Measurements from ENCODE around the gene FHOD3. TPM values are rescaled to one million over a fixed set of nuclear protein-coding genes. Genes with fewer than 3 reads are reported as not detected.

FHOD3 gene
- total RNA-seq, 2 experiments from 2014 or later: not detected

GRCh38 chr18:36530676-36531405, 233.3 kb downstream of the FHOD3 start:
- DNase-seq: no peak
- Mint-ChIP-seq H3K27ac (no peak overlapping the region), H3K4me1 (no peaks in the 10 kb centered on the region), H3K36me3 (no peaks in the 10 kb centered on the region), H3K9me3 (no peaks in the 10 kb centered on the region), H3K4me3 (no peak overlapping the region), H3K27me3 (peaks cover 6% of the 10 kb centered on the region)

GRCh38 chr18:36531636-36532035, 234.1 kb downstream of the FHOD3 start:
- H3K4me3 Mint-ChIP-seq: no peak overlapping the region

GRCh38 chr18:36532394-36532793, 234.9 kb downstream of the FHOD3 start:
- no peak for DNase-seq
- Mint-ChIP-seq H3K36me3 (no peaks in the 10 kb centered on the region), H3K27ac (no peak overlapping the region), H3K4me1 (no peaks in the 10 kb centered on the region), H3K27me3 (peaks cover 9% of the 10 kb centered on the region), H3K9me3 (no peaks in the 10 kb centered on the region), H3K4me3 (no peak overlapping the region)

More at GRCh38 chr18:36531636-36532035, 234.1 kb downstream of the FHOD3 start:
- H3K4me1 Mint-ChIP-seq: no peaks in the 10 kb centered on the region
- no peak for DNase-seq
- H3K27me3 Mint-ChIP-seq: peaks cover 6% of the 10 kb centered on the region
- H3K27ac Mint-ChIP-seq: peak overlapping the region; percentile 14
- H3K36me3 Mint-ChIP-seq: no peaks in the 10 kb centered on the region
- H3K9me3 Mint-ChIP-seq: no peaks in the 10 kb centered on the region

- Mint-ChIP-seq H3K4me3 (no peak overlapping the region), H3K27ac (no peak overlapping the region), H3K4me1 (no peaks in the 10 kb centered on the region), H3K36me3 (no peaks in the 10 kb centered on the region), H3K9me3 (no peaks in the 10 kb centered on the region), H3K27me3 (peaks cover 9% of the 10 kb centered on the region)
- no peak for DNase-seq
Observed at GRCh38 chr18:36532815-36533214, 235.3 kb downstream of the FHOD3 start.

- H3K4me3 Mint-ChIP-seq: no peak overlapping the region
Observed at GRCh38 chr18:36533446-36534153, 236.1 kb downstream of the FHOD3 start.

GRCh38 chr18:36534154-36534688, 236.7 kb downstream of the FHOD3 start:
- H3K4me1 Mint-ChIP-seq: no peaks in the 10 kb centered on the region
- DNase-seq: no peak

More at GRCh38 chr18:36533446-36534153, 236.1 kb downstream of the FHOD3 start:
- no peak for DNase-seq
- H3K27me3 Mint-ChIP-seq: peaks cover 9% of the 10 kb centered on the region
- H3K4me1 Mint-ChIP-seq: no peaks in the 10 kb centered on the region
- H3K9me3 Mint-ChIP-seq: no peaks in the 10 kb centered on the region
- no peaks in the 10 kb centered on the region for H3K36me3 Mint-ChIP-seq
- no peak overlapping the region for H3K27ac Mint-ChIP-seq

GRCh38 chr18:36535202-36535935, 237.9 kb downstream of the FHOD3 start:
- H3K27ac Mint-ChIP-seq: no peak overlapping the region
- H3K9me3 Mint-ChIP-seq: no peaks in the 10 kb centered on the region
- peaks cover 6% of the 10 kb centered on the region for H3K27me3 Mint-ChIP-seq
- H3K4me1 Mint-ChIP-seq: no peaks in the 10 kb centered on the region
- no peaks in the 10 kb centered on the region for H3K36me3 Mint-ChIP-seq
- H3K4me3 Mint-ChIP-seq: no peak overlapping the region
- DNase-seq: no peak

More at GRCh38 chr18:36534154-36534688, 236.7 kb downstream of the FHOD3 start:
- Mint-ChIP-seq H3K4me3 (no peak overlapping the region), H3K27me3 (peaks cover 9% of the 10 kb centered on the region), H3K9me3 (no peaks in the 10 kb centered on the region), H3K27ac (no peak overlapping the region), H3K36me3 (no peaks in the 10 kb centered on the region)

GRCh38 chr18:36536426-36536825, 238.9 kb downstream of the FHOD3 start:
- Mint-ChIP-seq H3K9me3 (no peaks in the 10 kb centered on the region), H3K36me3 (no peaks in the 10 kb centered on the region), H3K27ac (no peak overlapping the region), H3K27me3 (peaks cover 6% of the 10 kb centered on the region), H3K4me1 (no peaks in the 10 kb centered on the region), H3K4me3 (no peak overlapping the region)
- DNase-seq: no peak

- Mint-ChIP-seq H3K27me3 (peaks cover 3% of the 10 kb centered on the region), H3K36me3 (no peaks in the 10 kb centered on the region), H3K4me3 (no peak overlapping the region), H3K9me3 (no peaks in the 10 kb centered on the region), H3K4me1 (no peaks in the 10 kb centered on the region), H3K27ac (no peak overlapping the region)
- DNase-seq: no peak
Observed at GRCh38 chr18:36537289-36537688, 239.8 kb downstream of the FHOD3 start.

GRCh38 chr18:36539674-36540231, 242.2 kb downstream of the FHOD3 start:
- Mint-ChIP-seq H3K27ac (no peak overlapping the region), H3K4me3 (no peak overlapping the region), H3K36me3 (no peaks in the 10 kb centered on the region), H3K9me3 (no peaks in the 10 kb centered on the region), H3K27me3 (peaks cover 3% of the 10 kb centered on the region), H3K4me1 (no peaks in the 10 kb centered on the region)
- DNase-seq: no peak

- H3K4me1 Mint-ChIP-seq: no peaks in the 10 kb centered on the region
- H3K4me3 Mint-ChIP-seq: no peak overlapping the region
- H3K36me3 Mint-ChIP-seq: no peaks in the 10 kb centered on the region
- no peaks in the 10 kb centered on the region for H3K9me3 Mint-ChIP-seq
- no peak for DNase-seq
- H3K27ac Mint-ChIP-seq: no peak overlapping the region
- no peaks in the 10 kb centered on the region for H3K27me3 Mint-ChIP-seq
Observed at GRCh38 chr18:36543030-36543429, 245.5 kb downstream of the FHOD3 start.

- Mint-ChIP-seq H3K36me3 (no peaks in the 10 kb centered on the region), H3K4me1 (no peaks in the 10 kb centered on the region), H3K9me3 (no peaks in the 10 kb centered on the region), H3K27me3 (no peaks in the 10 kb centered on the region), H3K4me3 (no peak overlapping the region), H3K27ac (no peak overlapping the region)
- no peak for DNase-seq
Observed at GRCh38 chr18:36543991-36544725, 246.6 kb downstream of the FHOD3 start.

GRCh38 chr18:36545821-36546427, 248.4 kb downstream of the FHOD3 start:
- no peaks in the 10 kb centered on the region for H3K4me1 Mint-ChIP-seq
- H3K36me3 Mint-ChIP-seq: no peaks in the 10 kb centered on the region
- no peak overlapping the region for H3K27ac Mint-ChIP-seq
- no peaks in the 10 kb centered on the region for H3K27me3 Mint-ChIP-seq
- H3K9me3 Mint-ChIP-seq: no peaks in the 10 kb centered on the region
- DNase-seq: no peak
- H3K4me3 Mint-ChIP-seq: no peak overlapping the region

- Mint-ChIP-seq H3K27me3 (no peaks in the 10 kb centered on the region), H3K36me3 (no peaks in the 10 kb centered on the region), H3K4me1 (no peaks in the 10 kb centered on the region), H3K4me3 (no peak overlapping the region), H3K9me3 (peaks cover 1% of the 10 kb centered on the region), H3K27ac (no peak overlapping the region)
- no peak for DNase-seq
Observed at GRCh38 chr18:36546876-36547275, 249.4 kb downstream of the FHOD3 start.
